Measurements from ENCODE around the gene SENP3.

Gene SENP3

DNA sequence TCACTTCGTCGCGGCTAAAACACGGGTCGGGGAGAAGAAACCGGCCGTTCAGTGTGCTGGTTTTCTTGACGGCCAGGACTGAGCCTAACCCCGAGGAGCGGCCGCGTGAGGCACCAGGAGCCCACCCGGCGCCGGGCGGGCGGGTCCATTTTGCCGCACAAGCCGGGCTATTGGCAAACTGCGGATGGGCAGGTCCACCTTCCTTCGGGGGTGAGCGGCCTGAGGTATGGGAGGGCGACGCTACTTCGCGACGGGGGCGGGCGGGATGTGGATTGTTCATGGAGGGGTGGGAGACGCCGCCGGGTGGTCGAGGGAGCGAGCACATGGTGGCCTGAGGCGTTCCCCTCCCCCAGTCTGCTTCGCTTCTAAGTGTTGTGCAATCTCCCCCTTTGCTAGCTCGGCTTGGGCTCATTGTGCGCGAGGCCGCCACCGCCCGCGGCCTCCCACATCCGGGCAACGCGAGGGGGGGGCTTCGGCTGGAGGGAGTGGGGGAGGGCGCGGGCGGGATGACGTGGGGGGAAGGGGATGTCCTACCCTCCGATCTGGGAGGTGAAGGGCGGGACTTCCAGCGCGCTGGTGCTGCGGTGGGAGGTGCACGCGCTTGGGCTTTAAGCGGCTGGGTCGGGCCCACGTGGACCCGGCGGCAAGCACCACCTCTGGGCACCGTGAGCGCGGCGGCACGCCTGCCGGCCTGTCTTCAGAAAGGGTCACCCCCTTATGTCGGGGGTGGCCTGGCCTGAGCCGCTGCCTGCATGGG, 11.8 kb downstream of the SENP3 start (continued):
- TF ChIP-seq, protein P1, sequence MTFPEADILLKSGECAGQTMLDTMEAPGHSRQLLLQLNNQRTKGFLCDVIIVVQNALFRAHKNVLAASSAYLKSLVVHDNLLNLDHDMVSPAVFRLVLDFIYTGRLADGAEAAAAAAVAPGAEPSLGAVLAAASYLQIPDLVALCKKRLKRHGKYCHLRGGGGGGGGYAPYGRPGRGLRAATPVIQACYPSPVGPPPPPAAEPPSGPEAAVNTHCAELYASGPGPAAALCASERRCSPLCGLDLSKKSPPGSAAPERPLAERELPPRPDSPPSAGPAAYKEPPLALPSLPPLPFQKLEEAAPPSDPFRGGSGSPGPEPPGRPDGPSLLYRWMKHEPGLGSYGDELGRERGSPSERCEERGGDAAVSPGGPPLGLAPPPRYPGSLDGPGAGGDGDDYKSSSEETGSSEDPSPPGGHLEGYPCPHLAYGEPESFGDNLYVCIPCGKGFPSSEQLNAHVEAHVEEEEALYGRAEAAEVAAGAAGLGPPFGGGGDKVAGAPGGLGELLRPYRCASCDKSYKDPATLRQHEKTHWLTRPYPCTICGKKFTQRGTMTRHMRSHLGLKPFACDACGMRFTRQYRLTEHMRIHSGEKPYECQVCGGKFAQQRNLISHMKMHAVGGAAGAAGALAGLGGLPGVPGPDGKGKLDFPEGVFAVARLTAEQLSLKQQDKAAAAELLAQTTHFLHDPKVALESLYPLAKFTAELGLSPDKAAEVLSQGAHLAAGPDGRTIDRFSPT (tag by site-specific recombination; IDR thresholded peaks at IDR 0.05), result peak; percentile 90
- TF ChIP-seq ZBTB17 (tag by site-specific recombination; IDR thresholded peaks at IDR 0.05), result 0 out of 2 replicates have a peak, but pooled peaks have one; percentile 49
- TF ChIP-seq, protein P2, sequence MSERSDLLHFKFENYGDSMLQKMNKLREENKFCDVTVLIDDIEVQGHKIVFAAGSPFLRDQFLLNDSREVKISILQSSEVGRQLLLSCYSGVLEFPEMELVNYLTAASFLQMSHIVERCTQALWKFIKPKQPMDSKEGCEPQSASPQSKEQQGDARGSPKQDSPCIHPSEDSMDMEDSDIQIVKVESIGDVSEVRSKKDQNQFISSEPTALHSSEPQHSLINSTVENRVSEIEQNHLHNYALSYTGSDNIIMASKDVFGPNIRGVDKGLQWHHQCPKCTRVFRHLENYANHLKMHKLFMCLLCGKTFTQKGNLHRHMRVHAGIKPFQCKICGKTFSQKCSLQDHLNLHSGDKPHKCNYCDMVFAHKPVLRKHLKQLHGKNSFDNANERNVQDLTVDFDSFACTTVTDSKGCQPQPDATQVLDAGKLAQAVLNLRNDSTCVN (tag by site-specific recombination; optimal IDR thresholded peaks at IDR 0.05), result peak; percentile 94
- peak; percentile 16; the same call in 1 of the 2 replicates for TF ChIP-seq ZNF394 (tag by site-specific recombination; IDR thresholded peaks at IDR 0.05; ENCODE audit: borderline replicate concordance)

DNA sequence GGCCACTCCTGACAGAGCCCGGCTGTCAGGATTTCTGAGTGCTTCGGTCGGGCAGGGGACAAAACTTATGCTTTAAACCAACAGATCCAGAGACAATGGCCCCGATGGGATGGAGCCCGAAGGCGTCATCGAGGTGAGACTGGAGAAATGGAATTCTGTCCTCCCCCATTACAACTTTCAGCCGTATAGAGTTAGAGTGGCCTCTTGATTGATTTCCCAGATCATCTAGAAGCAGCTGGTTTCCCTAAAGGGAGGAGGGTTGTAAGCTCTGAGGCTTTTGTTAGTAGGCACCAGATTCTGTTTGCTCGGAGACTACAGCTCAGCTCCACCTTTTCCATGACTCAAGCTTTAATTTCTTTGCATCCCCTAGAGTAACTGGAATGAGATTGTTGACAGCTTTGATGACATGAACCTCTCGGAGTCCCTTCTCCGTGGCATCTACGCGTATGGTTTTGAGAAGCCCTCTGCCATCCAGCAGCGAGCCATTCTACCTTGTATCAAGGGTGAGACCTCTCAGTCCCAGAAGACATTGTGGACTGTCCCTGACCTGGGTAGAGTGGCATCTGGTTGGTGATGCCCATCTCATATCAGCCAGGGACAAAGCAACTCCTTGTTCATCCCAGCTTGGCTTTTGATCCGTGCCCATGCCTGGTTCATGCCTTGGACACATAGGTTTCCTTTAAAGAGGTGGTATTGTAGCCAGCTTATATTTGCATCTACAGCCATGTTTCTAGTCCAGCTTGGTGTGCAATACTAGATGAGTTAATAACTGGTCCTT, 12.6 kb downstream of the SENP3 start:
- Histone ChIP-seq H3K4me3 (ENCODE audit: low read depth, low read length) (peak overlapping the region; percentile 97), H3K9me3 (ENCODE audit: control insufficient read depth, insufficient read depth, low read depth, low read length) (no peaks in the 10 kb centered on the region), H3K36me3 (ENCODE audit: control insufficient read depth in 2 of 2, insufficient read depth in 1 of 2, low read length in 2 of 2) (peaks cover 59 to 86% of the 10 kb centered on the region in 2 experiments), H3K27ac (ENCODE audit: extremely low read depth, low read depth, low read length) (peak overlapping the region; percentile 98; the same call in 1 of the 2 replicates), H3K4me1 (ENCODE audit: control insufficient read depth, insufficient read depth, low read length) (peaks cover 5% of the 10 kb centered on the region)
- TF ChIP-seq, protein P1 (tag by site-specific recombination; IDR thresholded peaks at IDR 0.05), result peak; percentile 46; the same call in 1 of the 2 replicates
- no peak for TF ChIP-seq ZNF501 (tag by site-specific recombination; IDR thresholded peaks at IDR 0.05)
- CTCF ChIA-PET, result interaction anchor here (0.7 to 1.1 kb wide), 5 partner anchors 9 to 529 kb away, joined by 3 to 6 read pairs (median 3); partner anchors contain the start of genes MPDU1, TP53 and WRAP53
- POLR2A ChIA-PET, result interaction anchor here (0.6 to 8.2 kb wide), 20 partner anchors 9 to 358 kb away, joined by 3 to 98 read pairs (median 4); partner anchors contain the start of genes ATP1B2, CNTROB, FXR2 and MPDU1

DNA sequence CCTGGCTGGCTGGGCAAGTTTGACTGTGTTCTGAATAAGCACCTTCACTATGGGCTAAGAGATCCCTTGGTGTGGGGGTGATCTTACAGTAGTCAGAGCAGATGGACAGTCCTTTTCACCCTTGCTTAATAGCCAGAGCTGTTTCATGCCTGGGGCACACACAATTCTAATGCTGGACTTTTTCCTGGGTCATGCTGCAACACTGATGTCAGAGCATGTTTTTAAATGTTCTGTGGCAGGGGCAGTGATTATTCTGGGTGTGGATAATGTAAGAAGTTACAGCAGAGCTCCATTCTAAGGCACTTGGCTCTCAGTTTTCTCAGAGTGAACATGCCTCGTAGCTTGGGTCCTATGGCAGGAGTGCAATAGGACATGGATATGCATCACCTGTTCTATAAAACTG, 13.8 kb downstream of the SENP3 start:
- no peak overlapping the region for H3K4me3 ChIP-seq (ENCODE audit: low read depth, low read length)
- H3K36me3 ChIP-seq (ENCODE audit: control insufficient read depth in 2 of 2, insufficient read depth in 1 of 2, low read length in 2 of 2), result peaks cover 48 to 81% of the 10 kb centered on the region in 2 experiments
- TF ChIP-seq ZNF747 (tag by site-specific recombination; IDR thresholded peaks at IDR 0.05) (no peak), ZSCAN16 (tag by site-specific recombination; IDR thresholded peaks at IDR 0.05) (no peak), ZNF335 (tag by site-specific recombination; conservative IDR thresholded peaks at IDR 0.05) (no peak), ZNF184 (tag by site-specific recombination; IDR thresholded peaks at IDR 0.05) (no peak)
- H3K9me3 ChIP-seq (ENCODE audit: control insufficient read depth, insufficient read depth, low read depth, low read length), result no peaks in the 10 kb centered on the region
- ChIA-PET CTCF (interaction anchor here (1.3 to 1.5 kb wide), 3 partner anchors 11 to 112 kb away, joined by 3 to 6 read pairs (median 3); no protein-coding TSS in a partner anchor), POLR2A (interaction anchor here (1.0 to 8.2 kb wide), 4 partner anchors 10 to 246 kb away, joined by 3 to 98 read pairs (median 42); partner anchors contain the start of genes ATP1B2, MPDU1, TP53 and WRAP53)
- H3K27ac ChIP-seq (ENCODE audit: extremely low read depth, low read depth, low read length), result peak overlapping the region; percentile 35
- H3K4me1 ChIP-seq (ENCODE audit: control insufficient read depth, insufficient read depth, low read length), result peaks cover 5% of the 10 kb centered on the region

All from HEK293 (cell line).